DND-41 (cell line): Measurements from ENCODE around the gene PMF1.

Experiments used
- ATAC-seq: fragments of 200-7000 bp; cut with Tn5 transposase; 3 replicates; pipeline ENCODE4 v1.9.1; 2021; ENCODE audit warnings: low read depth; ENCODE audit not compliant: insufficient read depth
- DNase-seq: peaks from one replicate; pipeline ENCODE4 v3.0.0-alpha.2; 2020
- H2AFZ ChIP-seq: 2 replicates; pipeline ENCODE4 v1.6.0; 2012; ENCODE audit warnings: low read depth, low read length
- H3K27ac ChIP-seq: 2 replicates; pipeline ENCODE4 v1.5.1; 2012; ENCODE audit warnings: low read length, inconsistent platforms
- H3K27me3 ChIP-seq: fragments of 200-600 bp; sonication (generic); 2 replicates; pipeline ENCODE4 v1.6.0; 2012; ENCODE audit warnings: low read length, mild to moderate bottlenecking, inconsistent platforms; ENCODE audit not compliant: insufficient read depth, poor library complexity
- H3K36me3 ChIP-seq: 2 replicates; pipeline ENCODE4 v1.5.1; 2012; ENCODE audit warnings: low read length, inconsistent platforms; ENCODE audit not compliant: insufficient read depth
- H3K4me1 ChIP-seq: 2 replicates; pipeline ENCODE4 v1.5.1; 2012; ENCODE audit warnings: mild to moderate bottlenecking, low read length; ENCODE audit not compliant: insufficient read depth
- H3K4me2 ChIP-seq: 2 replicates; pipeline ENCODE4 v1.6.0; 2012; ENCODE audit warnings: mild to moderate bottlenecking, moderate library complexity, low read length, inconsistent platforms; ENCODE audit not compliant: insufficient read depth
- H3K4me3 ChIP-seq, 2 experiments: fragments of 200-600 bp in 1 of 2; shearing (Covaris generic) in 1 of 2; 2 replicates each; pipeline ENCODE4 v1.5.1; 2012 to 2016; ENCODE audit warnings: inconsistent platforms in 2 of 2, low read length in 2 of 2, mild to moderate bottlenecking in 2 of 2, low read depth in 1 of 2, moderate library complexity in 1 of 2
- H3K79me2 ChIP-seq: 2 replicates; pipeline ENCODE4 v1.6.0; 2012; ENCODE audit warnings: low read length, inconsistent platforms; ENCODE audit not compliant: insufficient read depth
- H3K9ac ChIP-seq: 2 replicates; pipeline ENCODE4 v1.6.0; 2012; ENCODE audit warnings: low read depth, mild to moderate bottlenecking, inconsistent platforms, low read length, moderate library complexity
- H3K9me3 ChIP-seq: 2 replicates; pipeline ENCODE4 v1.5.1; 2012; ENCODE audit warnings: low read length, moderate library complexity, mild to moderate bottlenecking, inconsistent platforms; ENCODE audit not compliant: insufficient read depth, severe bottlenecking
- H4K20me1 ChIP-seq: 2 replicates; pipeline ENCODE4 v1.6.0; 2012; ENCODE audit warnings: low read length; ENCODE audit not compliant: insufficient read depth
- EZH2 ChIP-seq: IDR thresholded peaks from 3 replicates; pipeline ENCODE4 v1.6.1; 2012; ENCODE audit warnings: borderline replicate concordance, low read depth, mild to moderate bottlenecking, moderate library complexity, low read length, inconsistent platforms; ENCODE audit not compliant: severe bottlenecking
- TF ChIP-seq, protein P1 (sequence below): IDR thresholded peaks from 2 replicates; pipeline ENCODE4 v1.5.1; 2012; ENCODE audit warnings: borderline replicate concordance, low read length, moderate library complexity, mild to moderate bottlenecking; ENCODE audit not compliant: poor library complexity, severe bottlenecking; ENCODE audit errors: extremely low read depth

PMF1 gene

DNA sequence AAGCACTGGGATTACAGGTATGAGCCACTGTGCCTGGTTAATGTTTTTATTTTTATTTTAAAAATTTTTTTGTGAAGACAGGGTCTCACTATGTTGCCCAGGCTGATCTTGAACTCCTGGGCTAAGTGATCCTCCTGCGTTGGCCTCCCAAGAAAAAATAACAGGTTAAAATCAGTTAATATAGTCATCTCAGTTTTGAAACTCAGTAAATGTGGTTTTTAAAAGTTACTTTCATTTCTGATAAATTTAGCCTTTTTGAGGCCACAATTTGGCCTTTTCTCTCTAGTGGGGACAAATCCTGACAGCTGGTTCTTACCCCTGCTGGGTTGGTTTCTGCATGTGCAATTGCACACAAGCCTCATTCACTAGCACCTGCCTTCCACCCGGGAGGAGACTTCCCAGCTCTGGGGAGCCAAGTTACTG is 13.3 kb downstream of the PMF1 start:
- H3K9me3 ChIP-seq, result no peaks in the 10 kb centered on the region
- H2AFZ ChIP-seq, result no peak overlapping the region
- no peaks in the 10 kb centered on the region for H4K20me1 ChIP-seq
- H3K79me2 ChIP-seq, result peaks cover 3% of the 10 kb centered on the region; the same call in 1 of the 2 replicates
- no peak overlapping the region for H3K4me2 ChIP-seq
- H3K36me3 ChIP-seq, result peaks cover 42% of the 10 kb centered on the region
- no peak overlapping the region for H3K9ac ChIP-seq
- H3K4me3 ChIP-seq, result no peak overlapping the region
- TF ChIP-seq, protein P1, sequence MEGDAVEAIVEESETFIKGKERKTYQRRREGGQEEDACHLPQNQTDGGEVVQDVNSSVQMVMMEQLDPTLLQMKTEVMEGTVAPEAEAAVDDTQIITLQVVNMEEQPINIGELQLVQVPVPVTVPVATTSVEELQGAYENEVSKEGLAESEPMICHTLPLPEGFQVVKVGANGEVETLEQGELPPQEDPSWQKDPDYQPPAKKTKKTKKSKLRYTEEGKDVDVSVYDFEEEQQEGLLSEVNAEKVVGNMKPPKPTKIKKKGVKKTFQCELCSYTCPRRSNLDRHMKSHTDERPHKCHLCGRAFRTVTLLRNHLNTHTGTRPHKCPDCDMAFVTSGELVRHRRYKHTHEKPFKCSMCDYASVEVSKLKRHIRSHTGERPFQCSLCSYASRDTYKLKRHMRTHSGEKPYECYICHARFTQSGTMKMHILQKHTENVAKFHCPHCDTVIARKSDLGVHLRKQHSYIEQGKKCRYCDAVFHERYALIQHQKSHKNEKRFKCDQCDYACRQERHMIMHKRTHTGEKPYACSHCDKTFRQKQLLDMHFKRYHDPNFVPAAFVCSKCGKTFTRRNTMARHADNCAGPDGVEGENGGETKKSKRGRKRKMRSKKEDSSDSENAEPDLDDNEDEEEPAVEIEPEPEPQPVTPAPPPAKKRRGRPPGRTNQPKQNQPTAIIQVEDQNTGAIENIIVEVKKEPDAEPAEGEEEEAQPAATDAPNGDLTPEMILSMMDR, result no peak
- no peak for TF ChIP-seq EZH2
- H3K4me1 ChIP-seq, result no peaks in the 10 kb centered on the region
- ATAC-seq (no peak), DNase-seq (no peak)
- H3K27me3 ChIP-seq, result no peaks in the 10 kb centered on the region
- H3K27ac ChIP-seq, result no peak overlapping the region

DNA sequence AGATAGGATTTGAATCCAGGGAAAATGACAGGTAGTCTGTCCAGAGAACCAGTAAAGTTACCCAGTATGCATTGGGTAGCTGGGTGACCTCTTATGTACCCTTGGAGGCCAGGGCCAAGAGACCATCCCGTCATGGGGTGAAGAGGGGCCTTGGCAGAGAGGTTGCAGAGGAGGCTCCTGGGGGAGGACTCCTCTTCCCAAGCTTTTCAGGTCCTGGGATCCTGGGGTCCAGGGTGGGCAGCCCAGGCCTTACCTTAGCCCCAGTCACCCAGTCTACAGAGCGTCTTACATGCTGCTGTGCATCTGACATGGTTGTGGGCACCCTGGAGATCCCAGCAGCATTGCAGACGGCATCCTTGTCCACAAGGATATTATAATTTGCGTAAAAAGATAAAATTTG is 14.0 kb downstream of the PMF1 start:
- DNase-seq (no peak), ATAC-seq (no peak)
- no peaks in the 10 kb centered on the region for H3K9me3 ChIP-seq
- no peaks in the 10 kb centered on the region for H3K79me2 ChIP-seq
- H3K4me1 ChIP-seq, result no peaks in the 10 kb centered on the region
- no peak overlapping the region for H3K9ac ChIP-seq
- H3K4me2 ChIP-seq, result no peak overlapping the region
- no peak overlapping the region for H2AFZ ChIP-seq
- H3K36me3 ChIP-seq, result peaks cover 36% of the 10 kb centered on the region
- H4K20me1 ChIP-seq, result no peaks in the 10 kb centered on the region
- H3K4me3 ChIP-seq, result no peak overlapping the region
- no peak overlapping the region for H3K27ac ChIP-seq
- no peaks in the 10 kb centered on the region for H3K27me3 ChIP-seq
- TF ChIP-seq EZH2, result no peak
- TF ChIP-seq, protein P1, result no peak

GRCh38 chr1:156228501-156228900 is 15.7 kb downstream of the PMF1 start:
- no peaks in the 10 kb centered on the region for H3K79me2 ChIP-seq
- no peak overlapping the region for H3K9ac ChIP-seq
- ATAC-seq (no peak), DNase-seq (no peak)
- TF ChIP-seq, protein P1, result no peak
- TF ChIP-seq EZH2, result no peak
- H3K4me1 ChIP-seq, result no peaks in the 10 kb centered on the region
- H3K36me3 ChIP-seq, result peaks cover 22% of the 10 kb centered on the region
- H4K20me1 ChIP-seq, result no peaks in the 10 kb centered on the region; the same call in 1 of the 2 replicates
- no peak overlapping the region for H3K4me3 ChIP-seq
- no peaks in the 10 kb centered on the region for H3K27me3 ChIP-seq
- H2AFZ ChIP-seq, result no peak overlapping the region
- no peak overlapping the region for H3K27ac ChIP-seq
- no peaks in the 10 kb centered on the region for H3K9me3 ChIP-seq
- no peak overlapping the region for H3K4me2 ChIP-seq
